PC-9 (cell line): ENCODE measurements around the gene LIF. TPM values are rescaled to one million over a fixed set of nuclear protein-coding genes. Genes with fewer than 3 reads are reported as not detected.

Source experiments
- BruUV-seq: library from RNA; stranded (reverse); fragments of 400-500 nt; replicated peaks from 2 replicates; lab custom pipeline; 2021; lab: Mats Ljungman, UMichigan
- CTCF ChIA-PET: fragments of 300-600 bp; sonication (Branson Sonifier 250); formaldehyde crosslinking; loops from one replicate; lab custom pipeline; 2022; ENCODE audit warnings: antibody characterized with exemption; lab: Charles Lee
- POLR2A ChIA-PET: fragments of 300-600 bp; sonication (Branson Sonifier 250); formaldehyde crosslinking; loops from one replicate; lab custom pipeline; 2022; ENCODE audit warnings: antibody characterized with exemption; ENCODE audit not compliant: unreplicated experiment; lab: Charles Lee
- DNase-seq, 2 experiments: peaks; one replicate each; pipeline versions ENCODE4 v3.0.0 to v3.0.0-alpha.2; 2015 to 2022; ENCODE audit warnings: mixed read lengths in 1 of 2
- H2AFZ ChIP-seq: fragments of 200-600 bp; sonication (generic); 2 replicates; pipeline ENCODE4 v1.8.1; 2017; ENCODE audit warnings: antibody characterized with exemption
- H3F3A ChIP-seq: fragments of 200-600 bp; sonication (generic); 2 replicates; pipeline ENCODE4 v1.8.1; 2017; ENCODE audit warnings: antibody characterized with exemption, mild to moderate bottlenecking, low read depth; ENCODE audit not compliant: insufficient read depth
- H3K27ac ChIP-seq: fragments of 200-600 bp; sonication (generic); 2 replicates; pipeline ENCODE4 v1.6.1; 2016; ENCODE audit warnings: mixed run types
- H3K27me3 ChIP-seq: fragments of 200-600 bp; sonication (generic); 2 replicates; pipeline ENCODE4 v1.6.1; 2016; ENCODE audit warnings: low read depth, mixed run types; ENCODE audit not compliant: insufficient read depth
- H3K36me3 ChIP-seq: fragments of 200-600 bp; sonication (generic); 2 replicates; pipeline ENCODE4 v1.6.1; 2016; ENCODE audit warnings: low read depth, mixed run types
- H3K4me1 ChIP-seq: fragments of 200-600 bp; sonication (generic); replicated peaks from 2 replicates; pipeline ENCODE4 v1.6.1; 2016; ENCODE audit warnings: mixed run types; ENCODE audit not compliant: insufficient read depth
- H3K4me2 ChIP-seq: fragments of 200-600 bp; sonication (generic); 2 replicates; pipeline ENCODE4 v1.6.1; 2017; ENCODE audit warnings: mixed run types
- H3K4me3 ChIP-seq: fragments of 200-600 bp; sonication (generic); 2 replicates; pipeline ENCODE4 v1.6.1; 2016; ENCODE audit warnings: mixed run types
- H3K79me2 ChIP-seq: fragments of 200-600 bp; sonication (generic); 2 replicates; pipeline ENCODE4 v1.6.1; 2017; ENCODE audit warnings: low read depth, mixed run types
- H3K9me2 ChIP-seq: fragments of 200-600 bp; sonication (generic); 2 replicates; pipeline ENCODE4 v1.8.1; 2017; ENCODE audit warnings: mild to moderate bottlenecking; ENCODE audit not compliant: insufficient read depth
- H3K9me3 ChIP-seq: fragments of 200-600 bp; sonication (generic); 2 replicates; pipeline ENCODE4 v1.8.1; 2016; ENCODE audit warnings: low read depth; ENCODE audit not compliant: insufficient read depth
- H4K20me1 ChIP-seq: fragments of 200-600 bp; sonication (generic); 2 replicates; pipeline ENCODE4 v1.8.1; 2017; ENCODE audit not compliant: insufficient read depth
- CTCF ChIP-seq: fragments of 200-600 bp; sonication (generic); conservative IDR thresholded peaks from 2 replicates; pipeline ENCODE4 v1.6.1; 2017; ENCODE audit warnings: mixed run types, antibody characterized with exemption, mild to moderate bottlenecking, moderate library complexity
- EZH2 ChIP-seq: fragments of 200-600 bp; sonication (generic); IDR thresholded peaks from 2 replicates; pipeline ENCODE4 v1.8.0; 2017; ENCODE audit warnings: antibody characterized with exemption, low read depth
- intact Hi-C: fragments of 100-400 bp; cut with micrococcal nuclease; formaldehyde crosslinking; loops from one replicate; pipeline ENCODE4 v1.10.0; 2022; ENCODE audit not compliant: unreplicated experiment
- total RNA-seq: library from RNA; stranded (reverse); gene quantifications from 2 replicates; pipeline ENCODE4 v1.2.3, GENCODE V29; 2021

LIF gene
- total RNA-seq, 1 experiment from 2014 or later, result 17.4 TPM

- CTCF ChIA-PET, result interaction anchor here (0.6 to 1.3 kb wide), 3 partner anchors 8 to 30 kb away, joined by 3 to 4 read pairs (median 3); no protein-coding TSS in a partner anchor
- no peak overlapping the region for H3K27ac ChIP-seq
- H3K36me3 ChIP-seq, result no peaks in the 10 kb centered on the region
- H3F3A ChIP-seq, result peaks cover 28% of the 10 kb centered on the region
- H3K4me1 ChIP-seq, result peaks cover 14% of the 10 kb centered on the region
- H3K27me3 ChIP-seq, result no peaks in the 10 kb centered on the region
- no peaks in the 10 kb centered on the region for H4K20me1 ChIP-seq
- H3K9me2 ChIP-seq, result no peaks in the 10 kb centered on the region
- no peaks in the 10 kb centered on the region for H3K9me3 ChIP-seq
- no TSS peak for BruUV-seq
- TF ChIP-seq EZH2, result no peak
- no peak for TF ChIP-seq CTCF
- DNase-seq, result no peak
- H3K4me2 ChIP-seq, result no peak overlapping the region
- no peak overlapping the region for H3K4me3 ChIP-seq
- H2AFZ ChIP-seq, result no peak overlapping the region
- H3K79me2 ChIP-seq, result no peaks in the 10 kb centered on the region
- intact Hi-C loops, result no loop called here
- POLR2A ChIA-PET, result no interaction called here
Measured at GRCh38 chr22:30285176-30285845, 38.8 kb upstream of the LIF start.

- CTCF ChIA-PET, result no interaction called here
- H3K27ac ChIP-seq, result no peak overlapping the region
- TF ChIP-seq CTCF (no peak), EZH2 (no peak)
- H3F3A ChIP-seq, result peaks cover 21% of the 10 kb centered on the region
- BruUV-seq, result no TSS peak
- no peaks in the 10 kb centered on the region for H3K36me3 ChIP-seq
- H4K20me1 ChIP-seq, result no peaks in the 10 kb centered on the region
- H3K79me2 ChIP-seq, result no peaks in the 10 kb centered on the region
- H3K4me3 ChIP-seq, result no peak overlapping the region
- H3K9me3 ChIP-seq, result no peaks in the 10 kb centered on the region
- H3K9me2 ChIP-seq, result no peaks in the 10 kb centered on the region
- H3K4me1 ChIP-seq, result peaks cover 7% of the 10 kb centered on the region
- H3K4me2 ChIP-seq, result no peak overlapping the region
- POLR2A ChIA-PET, result no interaction called here
- H2AFZ ChIP-seq, result no peak overlapping the region
- no peaks in the 10 kb centered on the region for H3K27me3 ChIP-seq
- DNase-seq, result no peak
- intact Hi-C loops, result no loop called here
Measured at GRCh38 chr22:30284666-30285065, 38.1 kb upstream of the LIF start.

GRCh38 chr22:30284172-30284571 is 37.6 kb upstream of the LIF start:
- H3K27me3 ChIP-seq, result no peaks in the 10 kb centered on the region
- H2AFZ ChIP-seq, result no peak overlapping the region
- H3K4me2 ChIP-seq, result no peak overlapping the region
- H4K20me1 ChIP-seq, result no peaks in the 10 kb centered on the region
- no peaks in the 10 kb centered on the region for H3K9me3 ChIP-seq
- H3K79me2 ChIP-seq, result no peaks in the 10 kb centered on the region
- TF ChIP-seq EZH2, result no peak
- no peak for TF ChIP-seq CTCF
- H3K4me3 ChIP-seq, result no peak overlapping the region
- H3F3A ChIP-seq, result peaks cover 21% of the 10 kb centered on the region
- H3K9me2 ChIP-seq, result no peaks in the 10 kb centered on the region
- no peak overlapping the region for H3K27ac ChIP-seq
- BruUV-seq, result no TSS peak
- intact Hi-C loops, result no loop called here
- ChIA-PET CTCF (interaction anchor here (0.6 kb wide), 1 partner anchor 218 kb away, joined by 5 read pairs; no protein-coding TSS in a partner anchor), POLR2A (no interaction called here)
- no peak for DNase-seq
- peaks cover 7% of the 10 kb centered on the region for H3K4me1 ChIP-seq
- H3K36me3 ChIP-seq, result no peaks in the 10 kb centered on the region
